Stimulated activated CD4-positive, alpha-beta T cell treated with anti-CD3 and anti-CD28 coated beads, TNF-alpha, amount 100 ng/mL, for 4 hours (primary cell): ENCODE measurements around the gene VCP.
A peak's percentile ranks its signal among the peaks of the same experiment; 100 is the strongest.

Experiments used
- DNase-seq, 3 experiments: peaks; one replicate each; pipeline ENCODE4 v3.0.0-alpha.2; 2020; ENCODE audit warnings: low read depth in 3 of 3

The VCP gene

DNA sequence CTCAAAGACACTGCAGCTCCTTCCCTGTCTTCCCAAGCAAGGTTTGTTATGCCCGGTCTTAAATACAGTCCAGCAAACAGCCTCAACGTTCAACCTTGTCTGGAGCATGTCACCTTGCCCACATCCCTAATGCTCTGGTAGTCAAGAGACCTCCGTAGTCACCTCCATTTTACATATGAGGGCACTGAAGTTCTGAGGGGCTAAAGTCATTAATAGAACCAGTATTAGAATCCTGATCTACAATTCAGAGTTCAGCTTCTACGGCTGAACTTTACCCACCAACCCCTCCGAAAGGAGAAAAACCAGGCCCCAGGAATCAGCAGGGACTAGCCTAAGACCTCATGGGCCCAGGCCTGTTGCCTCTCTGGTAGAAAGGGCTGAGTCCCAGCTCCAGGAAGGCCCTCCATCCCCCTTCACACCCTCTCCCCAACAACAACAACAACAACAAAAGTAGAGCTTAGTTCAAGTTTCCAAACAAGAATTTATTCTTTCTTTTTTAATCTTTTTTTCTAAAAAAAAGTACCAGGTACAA lies 31.3 kb upstream of the VCP start:
- DNase-seq = no peak

- peak; percentile 71 to 86 (median 83) for DNase-seq
Observed at GRCh38 chr9:35102769-35103659, 30.6 kb upstream of the VCP start, which contains the start of gene STOML2. Gene STOML2, minus strand, starts transcription at chr9:35103131. Its CDS starts 37 bp downstream, at chr9:35103094.

DNA sequence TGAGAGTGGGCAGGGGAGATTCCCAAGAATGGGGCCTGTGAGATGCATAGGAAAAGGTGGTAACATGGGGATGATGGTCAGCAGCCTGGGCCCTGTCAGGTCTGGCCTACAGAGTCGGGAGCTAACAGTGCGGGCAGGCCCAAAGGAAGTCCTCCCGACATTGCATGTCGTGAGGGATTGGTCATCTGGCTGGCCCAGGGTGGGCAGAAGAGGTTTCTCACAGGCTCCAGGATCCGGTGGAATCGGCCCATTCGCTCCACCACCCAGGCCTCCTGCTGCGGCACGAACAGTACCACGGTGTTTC lies 30.0 kb upstream of the VCP start:
- DNase-seq = no peak

DNA sequence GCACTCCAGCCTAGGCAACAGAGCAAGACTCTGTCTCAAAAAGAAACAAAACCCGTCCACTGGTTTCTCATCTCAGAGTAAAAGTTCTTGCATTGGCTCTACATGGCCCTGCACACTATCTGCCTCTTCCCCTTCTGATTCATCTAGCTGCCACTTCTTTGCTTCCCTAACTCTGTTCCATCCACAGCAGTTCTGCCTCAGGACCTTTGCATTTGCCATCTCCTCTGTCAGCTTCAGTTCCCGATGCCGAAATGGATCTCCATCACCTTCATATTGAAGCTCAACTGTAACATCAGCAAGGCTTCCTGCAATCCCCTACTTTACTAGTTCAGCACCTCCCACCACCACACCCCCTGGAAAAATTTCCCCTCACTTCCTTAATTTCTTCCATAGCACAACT lies 25.1 kb upstream of the VCP start:
- no peak for DNase-seq

DNA sequence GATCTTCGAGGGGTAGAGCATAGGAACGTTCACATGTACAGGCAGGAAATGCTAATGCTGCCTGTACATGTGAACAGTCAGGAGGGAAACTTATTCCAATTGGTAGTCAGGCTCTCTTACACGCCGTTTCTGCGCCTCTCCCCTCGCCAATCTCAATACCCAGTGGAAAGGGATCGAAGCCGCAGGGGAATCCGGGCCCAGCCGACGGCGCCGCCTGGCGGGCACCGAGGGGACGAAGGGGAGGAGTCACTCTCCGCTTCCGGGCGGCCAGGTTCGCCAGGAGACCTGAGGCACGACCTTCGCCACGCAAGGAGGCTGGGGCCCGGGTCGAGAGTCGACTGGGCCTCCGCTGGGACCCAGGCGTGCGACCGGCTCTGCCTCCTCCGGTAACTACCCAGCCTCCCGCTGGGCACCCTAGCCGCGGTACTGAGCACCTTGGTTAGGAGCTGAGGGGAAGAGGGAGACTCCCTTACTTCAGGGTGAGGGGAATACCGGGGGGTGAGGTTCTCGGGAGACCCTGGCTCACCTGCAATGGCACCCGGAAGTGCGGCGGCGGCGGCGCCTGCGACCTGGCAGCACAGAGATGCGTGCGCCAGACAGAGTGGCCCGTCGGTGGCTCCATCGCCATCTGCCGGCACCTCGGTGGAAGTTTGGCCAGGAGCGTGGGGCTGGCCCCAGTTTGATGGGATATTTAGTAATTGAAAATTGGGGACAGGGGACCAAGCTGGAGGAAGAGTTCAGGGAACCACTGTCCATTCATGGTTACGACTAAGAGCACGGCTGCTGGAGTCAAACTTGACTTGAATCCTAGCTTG lies 23.8 kb upstream of the VCP start, which contains the start of gene PIGO:
Gene PIGO (minus strand): TSS at position 557 of the 815 bp plus-strand sequence. CDS start 1,026 bp downstream, outside the sequence.
- DNase-seq = peak; percentile 77 to 83 (median 81)

DNA sequence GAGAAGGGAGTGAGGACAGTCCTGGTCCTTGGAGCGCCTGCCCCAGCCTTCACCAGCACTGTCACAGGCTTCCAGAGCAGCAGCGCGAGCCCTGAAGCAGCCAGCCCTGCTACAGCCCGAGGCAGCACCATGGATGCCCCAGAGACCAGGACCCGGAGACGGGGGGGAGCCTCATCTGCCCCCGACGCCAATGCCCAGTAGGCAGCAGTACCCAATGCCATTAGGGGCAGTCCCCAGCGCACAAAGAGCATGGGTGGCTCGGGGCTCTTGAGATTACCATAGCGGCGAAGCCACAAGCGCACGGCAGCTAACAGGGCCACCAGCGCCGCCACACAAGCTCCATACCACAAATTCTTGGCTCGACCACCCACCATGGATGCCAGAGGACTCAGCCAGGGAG lies 19.1 kb upstream of the VCP start:
- no peak for DNase-seq

GRCh38 chr9:35089434-35089833 lies 17.0 kb upstream of the VCP start:
- no peak for DNase-seq

DNA sequence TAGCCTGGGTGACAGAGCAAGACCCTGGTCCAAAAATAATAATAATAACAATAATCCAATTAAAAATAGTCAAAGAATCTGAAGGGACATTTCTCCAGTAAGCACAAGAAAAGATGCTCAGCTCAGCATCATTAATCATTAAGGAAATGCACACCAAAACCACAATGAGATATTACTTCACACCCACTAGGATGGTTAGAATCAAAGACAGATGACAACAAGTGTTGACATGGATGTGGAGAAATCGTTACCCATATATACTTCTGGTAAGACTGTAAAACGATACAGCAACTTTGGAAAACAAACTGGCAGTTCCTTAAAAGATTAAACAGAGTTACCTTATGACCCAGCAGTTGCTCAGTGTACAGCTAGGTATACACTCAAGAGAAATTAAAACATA lies 12.7 kb upstream of the VCP start:
- DNase-seq = no peak

GRCh38 chr9:35079426-35080341 lies 7.3 kb upstream of the VCP start, which contains the start of gene FANCG:
Gene FANCG, minus strand, starts transcription at chr9:35079942. Its CDS starts 418 bp downstream, at chr9:35079524.
- peak; percentile 62 to 74 (median 71) for DNase-seq

- no peak for DNase-seq
Observed at GRCh38 chr9:35079041-35079425, 6.6 kb upstream of the VCP start.

GRCh38 chr9:35078066-35078465 lies 5.6 kb upstream of the VCP start:
- DNase-seq = no peak

- DNase-seq = no peak
Observed at GRCh38 chr9:35076848-35077247, 4.4 kb upstream of the VCP start.

GRCh38 chr9:35075358-35075757 lies 2.9 kb upstream of the VCP start:
- no peak for DNase-seq

DNA sequence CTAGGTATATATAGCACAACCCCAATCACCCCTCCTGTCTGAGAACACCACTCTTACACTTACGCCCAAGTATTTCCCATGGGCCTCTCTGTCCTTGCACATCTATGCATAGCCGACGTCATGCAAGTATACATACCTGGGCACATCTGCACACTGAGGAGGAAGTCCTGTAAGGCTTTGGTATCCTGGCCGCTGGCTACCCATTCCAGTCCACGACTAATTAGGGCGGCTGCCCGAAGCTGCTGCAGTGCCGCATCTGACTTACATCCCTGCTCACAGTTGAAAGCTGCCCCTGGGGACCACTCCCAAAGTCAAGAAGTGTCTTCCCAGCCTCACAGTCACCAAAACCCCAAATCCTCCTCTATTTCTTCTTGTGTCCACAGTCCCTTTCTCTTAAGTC lies 2.4 kb upstream of the VCP start:
- no peak for DNase-seq

GRCh38 chr9:35074141-35074540 lies 1.7 kb upstream of the VCP start:
- DNase-seq = no peak

GRCh38 chr9:35073279-35073612 lies 821 bp upstream of the VCP start:
- no peak for DNase-seq

- DNase-seq = peak; percentile 51 to 63 (median 54)
Observed at GRCh38 chr9:35071814-35072460, 488 bp downstream of the VCP start.

DNA sequence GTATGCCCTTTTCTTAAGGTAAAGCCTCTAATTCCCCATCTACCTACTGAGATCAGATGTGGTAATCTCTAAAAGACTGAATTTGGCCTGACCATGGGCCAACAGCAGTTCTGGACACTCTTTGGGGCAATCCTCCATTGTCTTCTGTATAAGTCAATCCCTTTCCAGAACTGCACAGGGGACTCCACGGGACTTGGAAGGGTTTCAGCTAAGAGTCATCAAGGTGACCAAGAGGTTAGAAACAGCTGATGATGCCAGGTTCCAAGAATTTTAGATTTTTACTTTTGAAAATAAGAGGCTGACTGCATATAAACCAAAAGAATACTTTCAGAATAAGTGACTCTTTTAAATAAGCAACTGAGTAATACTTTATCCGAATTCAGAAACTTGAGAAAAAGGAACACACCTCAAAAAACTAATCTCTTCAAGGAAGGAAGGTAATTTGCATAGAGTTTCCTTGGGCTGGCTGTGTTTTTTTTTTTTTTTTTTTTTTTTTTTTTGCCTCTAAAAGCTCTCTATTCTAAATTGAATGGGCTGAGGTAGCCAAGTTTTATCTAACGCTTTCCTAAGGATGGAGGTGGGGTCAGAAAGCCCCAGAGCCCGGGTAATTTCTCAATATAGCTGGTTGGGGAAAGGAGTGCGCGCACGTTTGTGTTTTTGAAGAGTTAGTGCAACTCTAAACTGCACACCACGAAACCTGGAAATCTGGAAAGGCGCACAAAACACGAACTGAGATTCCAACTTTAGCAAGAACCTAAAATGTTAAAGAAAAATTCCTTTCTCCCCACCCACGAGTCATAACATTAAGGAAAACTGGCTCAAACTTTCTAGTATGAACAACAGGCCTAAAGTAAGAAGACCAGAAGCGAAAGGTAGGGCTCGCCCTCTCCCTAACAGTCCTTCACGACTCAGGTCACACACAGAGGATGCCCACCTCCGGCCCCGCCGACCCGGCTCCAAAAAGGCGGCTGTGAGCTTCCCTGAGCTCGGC lies 1.3 kb downstream of the VCP start:
- DNase-seq = no peak

GRCh38 chr9:35069020-35069419 lies 3.4 kb downstream of the VCP start:
- no peak for DNase-seq

- DNase-seq = no peak
Observed at GRCh38 chr9:35067056-35067455, 5.4 kb downstream of the VCP start.
